HCT116 (cell line): ENCODE measurements around the gene SPX. TPM values are rescaled to one million over a fixed set of nuclear protein-coding genes. Genes with fewer than 3 reads are reported as not detected.

Experiments
- ATAC-seq: fragments of 200-7000 bp; cut with Tn5 transposase; 2 replicates; pipeline ENCODE4 v1.9.1; 2020; ENCODE audit warnings: mild to moderate bottlenecking, moderate library complexity
- BruUV-seq: library from RNA; stranded (reverse); fragments of 400-500 nt; replicated peaks from 2 replicates; lab custom pipeline; 2021; lab: Mats Ljungman, UMichigan
- CTCF ChIA-PET: fragments of 300-600 bp; sonication (Branson Sonifier 250); formaldehyde crosslinking; loops from one replicate; lab custom pipeline; 2021; ENCODE audit warnings: antibody characterized with exemption; lab: Charles Lee
- POLR2A ChIA-PET: fragments of 300-600, 350-600 bp; sonication (Branson Sonifier 250); formaldehyde crosslinking; loops from one replicate; lab custom pipeline; 2021; ENCODE audit warnings: antibody characterized with exemption; lab: Charles Lee
- RAD21 ChIA-PET, 2 experiments: fragments of 300-600 bp; sonication (Branson Sonifier 250); formaldehyde crosslinking; loops; one replicate each; lab custom pipeline; 2023; ENCODE audit warnings: low total read pairs in 2 of 2; ENCODE audit not compliant: uncharacterized antibody in 2 of 2, unreplicated experiment in 2 of 2, low non-redundant PET in 1 of 2; lab: Charles Lee
- DNase-seq: peaks from one replicate; pipeline ENCODE4 v3.0.0-alpha.2; 2010; ENCODE audit warnings: low read depth, low spot score
- H2AFZ ChIP-seq: fragments of 200-600 bp; shearing (Covaris generic), sonication (generic); 2 replicates; pipeline ENCODE4 v1.6.1; 2017; ENCODE audit warnings: low read depth, mixed run types, mixed read lengths, antibody characterized with exemption, low read length; ENCODE audit not compliant: poor library complexity, severe bottlenecking
- H3K27ac ChIP-seq: 2 replicates; pipeline ENCODE4 v1.5.1; 2012; ENCODE audit warnings: low read depth, low read length
- H3K27me3 ChIP-seq: fragments of 200-600 bp; sonication (generic); 2 replicates; pipeline ENCODE4 v1.6.1; 2016; ENCODE audit warnings: mixed run types, low read length, mixed read lengths; ENCODE audit not compliant: insufficient read depth
- H3K36me3 ChIP-seq, 2 experiments: fragments of 200-500 bp in 1 of 2; fragments of 200-600 bp in 1 of 2; sonication (Bioruptor generic) in 1 of 2; sonication (generic) in 1 of 2; 2 replicates each; pipeline versions ENCODE4 v1.5.1 to v1.6.1; 2014 to 2016; ENCODE audit warnings: low read length in 2 of 2, inconsistent platforms in 1 of 2, mixed read lengths in 1 of 2, mixed run types in 1 of 2; ENCODE audit not compliant: insufficient read depth in 2 of 2, control insufficient read depth in 1 of 2
- H3K4me1 ChIP-seq, 2 experiments: fragments of 200-600 bp in 1 of 2; sonication (generic) in 1 of 2; 2 replicates each; pipeline versions ENCODE4 v1.5.1 to v1.6.1; 2012 to 2017; ENCODE audit warnings: low read length in 2 of 2, inconsistent platforms in 1 of 2, mild to moderate bottlenecking in 1 of 2, mixed read lengths in 1 of 2, mixed run types in 1 of 2, moderate library complexity in 1 of 2; ENCODE audit not compliant: insufficient read depth in 2 of 2, control insufficient read depth in 1 of 2
- H3K4me2 ChIP-seq: fragments of 200-600 bp; sonication (generic); 2 replicates; pipeline ENCODE4 v1.6.1; 2017; ENCODE audit warnings: mixed run types, low read length, mixed read lengths
- H3K4me3 ChIP-seq, 2 experiments: fragments of 200-600 bp in 1 of 2; sonication (generic) in 1 of 2; replicated peaks in 1 of 2; 2 replicates each; pipeline ENCODE4 v1.5.1; 2011 to 2016; ENCODE audit warnings: low read length in 2 of 2, control low read depth in 1 of 2, low read depth in 1 of 2, mild to moderate bottlenecking in 1 of 2, mixed read lengths in 1 of 2, mixed run types in 1 of 2
- H3K79me2 ChIP-seq: fragments of 200-600 bp; sonication (generic); 2 replicates; pipeline ENCODE4 v1.6.1; 2017; ENCODE audit warnings: mild to moderate bottlenecking, mixed run types, low read length, moderate library complexity, mixed read lengths; ENCODE audit not compliant: insufficient read depth
- H3K9ac ChIP-seq: fragments of 200-600 bp; sonication (generic); 2 replicates; pipeline ENCODE4 v1.6.1; 2016; ENCODE audit warnings: low read length, mixed read lengths
- H3K9me2 ChIP-seq: fragments of 200-600 bp; sonication (generic), shearing (Covaris generic); 2 replicates; pipeline ENCODE4 v1.6.1; 2017; ENCODE audit warnings: mixed run types, mild to moderate bottlenecking, moderate library complexity; ENCODE audit not compliant: insufficient read depth
- H3K9me3 ChIP-seq, 2 experiments: fragments of 200-500 bp in 1 of 2; fragments of 200-600 bp in 1 of 2; sonication (Bioruptor generic) in 1 of 2; sonication (generic) in 1 of 2; 2 replicates each; pipeline ENCODE4 v1.6.1; 2014 to 2017; ENCODE audit warnings: low read length in 2 of 2, mixed read lengths in 2 of 2, inconsistent platforms in 1 of 2, low read depth in 1 of 2, mild to moderate bottlenecking in 1 of 2, mixed run types in 1 of 2, moderate library complexity in 1 of 2; ENCODE audit not compliant: control insufficient read depth in 1 of 2, insufficient read depth in 1 of 2
- H4K20me1 ChIP-seq: fragments of 200-600 bp; sonication (generic), shearing (Covaris generic); 2 replicates; pipeline ENCODE4 v1.6.1; 2017; ENCODE audit warnings: mixed run types, mild to moderate bottlenecking, moderate library complexity; ENCODE audit not compliant: insufficient read depth
- ELF1 ChIP-seq: IDR thresholded peaks from 2 replicates; pipeline ENCODE4 v1.6.1; 2012; ENCODE audit warnings: low read depth, borderline replicate concordance
- JUND ChIP-seq: IDR thresholded peaks from 2 replicates; pipeline ENCODE4 v1.6.1; 2012
- POLR2AphosphoS5 ChIP-seq: IDR thresholded peaks from 2 replicates; pipeline ENCODE4 v1.6.1; 2011; ENCODE audit warnings: mild to moderate bottlenecking, low read depth, low read length, moderate library complexity
- SP1 ChIP-seq: IDR thresholded peaks from 2 replicates; pipeline ENCODE4 v1.6.1; 2012; ENCODE audit warnings: low read depth
- intact Hi-C: fragments of 100-400 bp; cut with micrococcal nuclease; formaldehyde crosslinking; loops from 2 replicates; pipeline ENCODE4 v1.10.0; 2022
- total RNA-seq: library from RNA; stranded (reverse); gene quantifications from one replicate; pipeline ENCODE4 v1.2.1, GENCODE V29; 2021; ENCODE audit not compliant: unreplicated experiment
- TF ChIP-seq, protein P1 (sequence below): IDR thresholded peaks from 2 replicates; pipeline ENCODE4 v1.6.1; 2012; ENCODE audit warnings: low read depth
- TF ChIP-seq, protein P2 (sequence below): IDR thresholded peaks from 2 replicates; pipeline ENCODE4 v1.6.1; 2012

SPX gene
- total RNA-seq, 1 experiment from 2014 or later, result 0.76 TPM

- no TSS peak for BruUV-seq
- Histone ChIP-seq H2AFZ (no peak overlapping the region), H3K4me1 (no peaks in the 10 kb centered on the region), H3K4me3 (no peak overlapping the region), H3K79me2 (no peaks in the 10 kb centered on the region), H4K20me1 (no peaks in the 10 kb centered on the region), H3K9me3 (no peaks in the 10 kb centered on the region), H3K27me3 (no peaks in the 10 kb centered on the region), H3K27ac (no peak overlapping the region), H3K36me3 (no peaks in the 10 kb centered on the region), H3K4me2 (no peak overlapping the region), H3K9ac (no peak overlapping the region), H3K9me2 (no peaks in the 10 kb centered on the region)
- TF ChIP-seq, protein P1, sequence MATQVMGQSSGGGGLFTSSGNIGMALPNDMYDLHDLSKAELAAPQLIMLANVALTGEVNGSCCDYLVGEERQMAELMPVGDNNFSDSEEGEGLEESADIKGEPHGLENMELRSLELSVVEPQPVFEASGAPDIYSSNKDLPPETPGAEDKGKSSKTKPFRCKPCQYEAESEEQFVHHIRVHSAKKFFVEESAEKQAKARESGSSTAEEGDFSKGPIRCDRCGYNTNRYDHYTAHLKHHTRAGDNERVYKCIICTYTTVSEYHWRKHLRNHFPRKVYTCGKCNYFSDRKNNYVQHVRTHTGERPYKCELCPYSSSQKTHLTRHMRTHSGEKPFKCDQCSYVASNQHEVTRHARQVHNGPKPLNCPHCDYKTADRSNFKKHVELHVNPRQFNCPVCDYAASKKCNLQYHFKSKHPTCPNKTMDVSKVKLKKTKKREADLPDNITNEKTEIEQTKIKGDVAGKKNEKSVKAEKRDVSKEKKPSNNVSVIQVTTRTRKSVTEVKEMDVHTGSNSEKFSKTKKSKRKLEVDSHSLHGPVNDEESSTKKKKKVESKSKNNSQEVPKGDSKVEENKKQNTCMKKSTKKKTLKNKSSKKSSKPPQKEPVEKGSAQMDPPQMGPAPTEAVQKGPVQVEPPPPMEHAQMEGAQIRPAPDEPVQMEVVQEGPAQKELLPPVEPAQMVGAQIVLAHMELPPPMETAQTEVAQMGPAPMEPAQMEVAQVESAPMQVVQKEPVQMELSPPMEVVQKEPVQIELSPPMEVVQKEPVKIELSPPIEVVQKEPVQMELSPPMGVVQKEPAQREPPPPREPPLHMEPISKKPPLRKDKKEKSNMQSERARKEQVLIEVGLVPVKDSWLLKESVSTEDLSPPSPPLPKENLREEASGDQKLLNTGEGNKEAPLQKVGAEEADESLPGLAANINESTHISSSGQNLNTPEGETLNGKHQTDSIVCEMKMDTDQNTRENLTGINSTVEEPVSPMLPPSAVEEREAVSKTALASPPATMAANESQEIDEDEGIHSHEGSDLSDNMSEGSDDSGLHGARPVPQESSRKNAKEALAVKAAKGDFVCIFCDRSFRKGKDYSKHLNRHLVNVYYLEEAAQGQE, result no peak
- TF ChIP-seq JUND (no peak), ELF1 (no peak), SP1 (no peak), POLR2AphosphoS5 (no peak)
- TF ChIP-seq, protein P2, sequence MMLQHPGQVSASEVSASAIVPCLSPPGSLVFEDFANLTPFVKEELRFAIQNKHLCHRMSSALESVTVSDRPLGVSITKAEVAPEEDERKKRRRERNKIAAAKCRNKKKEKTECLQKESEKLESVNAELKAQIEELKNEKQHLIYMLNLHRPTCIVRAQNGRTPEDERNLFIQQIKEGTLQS, result no peak
- ChIA-PET RAD21 (no interaction called here), POLR2A (no interaction called here), CTCF (no interaction called here)
- DNase-seq (no peak), ATAC-seq (no peak)
- intact Hi-C loops, result no loop called here
Measured at GRCh38 chr12:21527451-21528180, 1.5 kb downstream of the SPX start.
